HCT116 (cell line): ENCODE data around the gene TPM2. TPM values are rescaled to one million over a fixed set of nuclear protein-coding genes. Genes with fewer than 3 reads are reported as not detected.

ENCODE experiments used
- ATAC-seq: fragments of 200-7000 bp; cut with Tn5 transposase; 2 replicates; pipeline ENCODE4 v1.9.1; 2020; ENCODE audit warnings: mild to moderate bottlenecking, moderate library complexity
- BruUV-seq: library from RNA; stranded (reverse); fragments of 400-500 nt; replicated peaks from 2 replicates; lab custom pipeline; 2021; lab: Mats Ljungman, UMichigan
- CTCF ChIA-PET: fragments of 300-600 bp; sonication (Branson Sonifier 250); formaldehyde crosslinking; loops from one replicate; lab custom pipeline; 2021; ENCODE audit warnings: antibody characterized with exemption; lab: Charles Lee
- POLR2A ChIA-PET: fragments of 300-600, 350-600 bp; sonication (Branson Sonifier 250); formaldehyde crosslinking; loops from one replicate; lab custom pipeline; 2021; ENCODE audit warnings: antibody characterized with exemption; lab: Charles Lee
- RAD21 ChIA-PET, 2 experiments: fragments of 300-600 bp; sonication (Branson Sonifier 250); formaldehyde crosslinking; loops; one replicate each; lab custom pipeline; 2023; ENCODE audit warnings: low total read pairs in 2 of 2; ENCODE audit not compliant: uncharacterized antibody in 2 of 2, unreplicated experiment in 2 of 2, low non-redundant PET in 1 of 2; lab: Charles Lee
- DNase-seq: peaks from one replicate; pipeline ENCODE4 v3.0.0-alpha.2; 2010; ENCODE audit warnings: low read depth, low spot score
- H2AFZ ChIP-seq: fragments of 200-600 bp; shearing (Covaris generic), sonication (generic); 2 replicates; pipeline ENCODE4 v1.6.1; 2017; ENCODE audit warnings: low read depth, mixed run types, mixed read lengths, antibody characterized with exemption, low read length; ENCODE audit not compliant: poor library complexity, severe bottlenecking
- H3K27ac ChIP-seq: 2 replicates; pipeline ENCODE4 v1.5.1; 2012; ENCODE audit warnings: low read depth, low read length
- H3K27me3 ChIP-seq: fragments of 200-600 bp; sonication (generic); 2 replicates; pipeline ENCODE4 v1.6.1; 2016; ENCODE audit warnings: mixed run types, low read length, mixed read lengths; ENCODE audit not compliant: insufficient read depth
- H3K36me3 ChIP-seq, 2 experiments: fragments of 200-500 bp in 1 of 2; fragments of 200-600 bp in 1 of 2; sonication (Bioruptor generic) in 1 of 2; sonication (generic) in 1 of 2; 2 replicates each; pipeline versions ENCODE4 v1.5.1 to v1.6.1; 2014 to 2016; ENCODE audit warnings: low read length in 2 of 2, inconsistent platforms in 1 of 2, mixed read lengths in 1 of 2, mixed run types in 1 of 2; ENCODE audit not compliant: insufficient read depth in 2 of 2, control insufficient read depth in 1 of 2
- H3K4me1 ChIP-seq, 2 experiments: fragments of 200-600 bp in 1 of 2; sonication (generic) in 1 of 2; 2 replicates each; pipeline versions ENCODE4 v1.5.1 to v1.6.1; 2012 to 2017; ENCODE audit warnings: low read length in 2 of 2, inconsistent platforms in 1 of 2, mild to moderate bottlenecking in 1 of 2, mixed read lengths in 1 of 2, mixed run types in 1 of 2, moderate library complexity in 1 of 2; ENCODE audit not compliant: insufficient read depth in 2 of 2, control insufficient read depth in 1 of 2
- H3K4me2 ChIP-seq: fragments of 200-600 bp; sonication (generic); 2 replicates; pipeline ENCODE4 v1.6.1; 2017; ENCODE audit warnings: mixed run types, low read length, mixed read lengths
- H3K4me3 ChIP-seq, 2 experiments: fragments of 200-600 bp in 1 of 2; sonication (generic) in 1 of 2; replicated peaks in 1 of 2; 2 replicates each; pipeline ENCODE4 v1.5.1; 2011 to 2016; ENCODE audit warnings: low read length in 2 of 2, control low read depth in 1 of 2, low read depth in 1 of 2, mild to moderate bottlenecking in 1 of 2, mixed read lengths in 1 of 2, mixed run types in 1 of 2
- H3K79me2 ChIP-seq: fragments of 200-600 bp; sonication (generic); 2 replicates; pipeline ENCODE4 v1.6.1; 2017; ENCODE audit warnings: mild to moderate bottlenecking, mixed run types, low read length, moderate library complexity, mixed read lengths; ENCODE audit not compliant: insufficient read depth
- H3K9ac ChIP-seq: fragments of 200-600 bp; sonication (generic); 2 replicates; pipeline ENCODE4 v1.6.1; 2016; ENCODE audit warnings: low read length, mixed read lengths
- H3K9me2 ChIP-seq: fragments of 200-600 bp; sonication (generic), shearing (Covaris generic); 2 replicates; pipeline ENCODE4 v1.6.1; 2017; ENCODE audit warnings: mixed run types, mild to moderate bottlenecking, moderate library complexity; ENCODE audit not compliant: insufficient read depth
- H3K9me3 ChIP-seq, 2 experiments: fragments of 200-500 bp in 1 of 2; fragments of 200-600 bp in 1 of 2; sonication (Bioruptor generic) in 1 of 2; sonication (generic) in 1 of 2; 2 replicates each; pipeline ENCODE4 v1.6.1; 2014 to 2017; ENCODE audit warnings: low read length in 2 of 2, mixed read lengths in 2 of 2, inconsistent platforms in 1 of 2, low read depth in 1 of 2, mild to moderate bottlenecking in 1 of 2, mixed run types in 1 of 2, moderate library complexity in 1 of 2; ENCODE audit not compliant: control insufficient read depth in 1 of 2, insufficient read depth in 1 of 2
- H4K20me1 ChIP-seq: fragments of 200-600 bp; sonication (generic), shearing (Covaris generic); 2 replicates; pipeline ENCODE4 v1.6.1; 2017; ENCODE audit warnings: mixed run types, mild to moderate bottlenecking, moderate library complexity; ENCODE audit not compliant: insufficient read depth
- ATF3 ChIP-seq: IDR thresholded peaks from 2 replicates; pipeline ENCODE4 v1.6.1; 2012
- CBX3 ChIP-seq: IDR thresholded peaks from 2 replicates; pipeline ENCODE4 v1.6.1; 2012; ENCODE audit warnings: low read depth
- CEBPB ChIP-seq: IDR thresholded peaks from 2 replicates; pipeline ENCODE4 v1.6.1; 2012; ENCODE audit warnings: low read depth
- CTCF ChIP-seq, 3 experiments: fragments of 200-600 bp in 1 of 3; sonication (generic) in 1 of 3; IDR thresholded peaks in 2 of 3; conservative IDR thresholded peaks in 1 of 3; 2 replicates each; pipeline ENCODE4 v1.5.1; 2012 to 2017; ENCODE audit warnings: low read depth in 2 of 3, low read length in 2 of 3, antibody characterized with exemption in 1 of 3, borderline replicate concordance in 1 of 3, control low read depth in 1 of 3, mild to moderate bottlenecking in 1 of 3, mixed read lengths in 1 of 3, mixed run types in 1 of 3, moderate library complexity in 1 of 3; ENCODE audit not compliant: insufficient read depth in 1 of 3
- EGR1 ChIP-seq: IDR thresholded peaks from 2 replicates; pipeline ENCODE4 v1.6.1; 2012; ENCODE audit warnings: low read depth
- EZH2phosphoT487 ChIP-seq: fragments of 200-600 bp; IDR thresholded peaks from 2 replicates; pipeline ENCODE4 v1.6.1; 2018; ENCODE audit warnings: antibody characterized with exemption, borderline replicate concordance
- FOSL1 ChIP-seq: IDR thresholded peaks from 2 replicates; pipeline ENCODE4 v1.6.1; 2012; ENCODE audit warnings: low read depth
- JUND ChIP-seq: IDR thresholded peaks from 2 replicates; pipeline ENCODE4 v1.6.1; 2012
- MAX ChIP-seq: IDR thresholded peaks from 2 replicates; pipeline ENCODE4 v1.6.1; 2012
- POLR2AphosphoS5 ChIP-seq: IDR thresholded peaks from 2 replicates; pipeline ENCODE4 v1.6.1; 2011; ENCODE audit warnings: mild to moderate bottlenecking, low read depth, low read length, moderate library complexity
- RAD21 ChIP-seq: IDR thresholded peaks from 2 replicates; pipeline ENCODE4 v1.6.1; 2012; ENCODE audit warnings: low read depth, mild to moderate bottlenecking
- REST ChIP-seq: IDR thresholded peaks from 2 replicates; pipeline ENCODE4 v1.6.1; 2012; ENCODE audit warnings: low read depth
- SRF ChIP-seq: IDR thresholded peaks from 2 replicates; pipeline ENCODE4 v1.6.1; 2012; ENCODE audit warnings: low read depth
- TCF7L2 ChIP-seq: IDR thresholded peaks from 2 replicates; pipeline ENCODE4 v1.7.0; 2011; ENCODE audit warnings: borderline replicate concordance, inconsistent platforms; ENCODE audit not compliant: insufficient read depth, insufficient read length; ENCODE audit errors: extremely low read depth
- ZBTB33 ChIP-seq: IDR thresholded peaks from 2 replicates; pipeline ENCODE4 v1.6.1; 2011; ENCODE audit warnings: mild to moderate bottlenecking, low read length, moderate library complexity; ENCODE audit not compliant: insufficient replicate concordance; ENCODE audit errors: extremely low read depth
- ZFX ChIP-seq: fragments of 450-650 bp; IDR thresholded peaks from 2 replicates; pipeline ENCODE4 v1.6.1; 2017
- intact Hi-C: fragments of 100-400 bp; cut with micrococcal nuclease; formaldehyde crosslinking; loops from 2 replicates; pipeline ENCODE4 v1.10.0; 2022
- total RNA-seq: library from RNA; stranded (reverse); gene quantifications from one replicate; pipeline ENCODE4 v1.2.1, GENCODE V29; 2021; ENCODE audit not compliant: unreplicated experiment

Gene TPM2
- total RNA-seq, 1 experiment from 2014 or later = 278 TPM

GRCh38 chr9:35686222-35687203 is 3.2 kb downstream of the TPM2 start:
- Histone ChIP-seq H3K9ac (no peak overlapping the region), H3K9me3 (no peaks in the 10 kb centered on the region), H4K20me1 (no peaks in the 10 kb centered on the region), H3K27ac (no peak overlapping the region), H3K9me2 (no peaks in the 10 kb centered on the region), H2AFZ (no peak overlapping the region), H3K79me2 (peaks cover 45% of the 10 kb centered on the region), H3K4me2 (no peak overlapping the region), H3K4me3 (no peak overlapping the region), H3K4me1 (peaks cover 16 to 28% of the 10 kb centered on the region in 2 experiments), H3K36me3 (peaks cover 45 to 63% of the 10 kb centered on the region in 2 experiments; a peak in 3 of 4 replicates), H3K27me3 (no peaks in the 10 kb centered on the region)
- intact Hi-C loops = no loop called here
- no peak for DNase-seq
- ATAC-seq = no peak
- ChIA-PET POLR2A (interaction anchor here (0.5 kb wide), 1 partner anchor 98 kb away, joined by 3 read pairs; no protein-coding TSS in a partner anchor), RAD21 (no interaction called here), CTCF (interaction anchor here (2.3 kb wide), 1 partner anchor 10 kb away, joined by 15 read pairs; no protein-coding TSS in a partner anchor)
- TF ChIP-seq CBX3 = no peak
- no peak for TF ChIP-seq POLR2AphosphoS5
- no peak for TF ChIP-seq CEBPB
- no peak for TF ChIP-seq ZFX
- no peak for TF ChIP-seq ATF3
- no peak for TF ChIP-seq EZH2phosphoT487
- no peak for TF ChIP-seq JUND
- TF ChIP-seq EGR1 = no peak
- TF ChIP-seq ZBTB33 = no peak
- TF ChIP-seq TCF7L2 = no peak
- TF ChIP-seq FOSL1 = no peak
- no peak for TF ChIP-seq RAD21
- no peak for TF ChIP-seq SRF
- no peak for TF ChIP-seq REST
- TF ChIP-seq MAX = no peak
- TF ChIP-seq CTCF (IDR thresholded peaks at IDR 0.05 in 2 of 3, conservative IDR thresholded peaks at IDR 0.05 in 1 of 3; ENCODE audit: borderline replicate concordance in 1 of 3, insufficient read depth in 1 of 3, low read depth in 2 of 3, low read length in 2 of 3) = no peak
- BruUV-seq = no TSS peak
